K562 treated with DMSO at 1 percent for 24 hours (cell line): ENCODE data around the gene TPM2. TPM values are rescaled to one million over a fixed set of nuclear protein-coding genes. Genes with fewer than 3 reads are reported as not detected.

Source experiments
- total RNA-seq: library from RNA; unstranded; fragments of 300-600 nt; gene quantifications from 2 replicates; pipeline ENCODE4 v1.2.3, GENCODE V29; 2022; ENCODE audit warnings: low read depth; ENCODE audit not compliant: insufficient read depth

TPM2 gene
- total RNA-seq: 3.6 and 3.9 TPM in 2 replicates

GRCh38 chr9:35689542-35690293, at the start of gene TPM2:
TPM2 (minus strand) TSS chr9:35689925; CDS start chr9:35689817, 108 bp downstream.

GRCh38 chr9:35732185-35732799, 42.6 kb upstream of the TPM2 start, which contains the start of the genes CREB3 and TLN1:
CREB3 (plus strand) TSS chr9:35732666; CDS start chr9:35732773, 107 bp downstream.
TLN1 (minus strand) TSS chr9:35732195; CDS start chr9:35725694, 6,501 bp downstream.

GRCh38 chr9:35673132-35674024, 16.3 kb downstream of the TPM2 start, which contains the start of gene CA9:
CA9 (plus strand) TSS chr9:35673928; CDS start chr9:35673960, 32 bp downstream.

GRCh38 chr9:35664531-35665470, 24.9 kb downstream of the TPM2 start, which contains the start of gene ARHGEF39:
ARHGEF39 (minus strand) TSS chr9:35665195; CDS start chr9:35665169, 26 bp downstream.

GRCh38 chr9:35658137-35658967, 31.4 kb downstream of the TPM2 start, which contains the start of gene CCDC107:
CCDC107 (plus strand) TSS chr9:35658292; CDS start chr9:35658380, 88 bp downstream.

GRCh38 chr9:35657546-35658136, 32.1 kb downstream of the TPM2 start, which contains the start of gene RMRP:
RMRP (minus strand) TSS chr9:35658019.

GRCh38 chr9:35650341-35651158, 39.2 kb downstream of the TPM2 start, which contains the start of gene SIT1:
SIT1 (minus strand) TSS chr9:35650931; CDS start chr9:35650853, 78 bp downstream.

Other genes starting within 250 kb of the TPM2 start
- gene RUSC2, start 199.8 kb downstream of the TPM2 start, total RNA-seq: 8.8 and 9.0 TPM in 2 replicates
- gene TESK1, start 84.7 kb downstream of the TPM2 start, total RNA-seq: 20.9 and 22.7 TPM in 2 replicates
- 1.6 TPM in 1 of 2 replicates, not detected in the other for gene CD72, start 71.5 kb downstream of the TPM2 start, total RNA-seq
- gene SIT1, start 39.0 kb downstream of the TPM2 start, total RNA-seq: not detected in 2 replicates
- not detected in 2 replicates for gene RMRP, start 31.9 kb downstream of the TPM2 start, total RNA-seq
- gene CCDC107, start 31.6 kb downstream of the TPM2 start, total RNA-seq: 15.5 and 17.2 TPM in 2 replicates
- 13.1 and 14.4 TPM in 2 replicates for gene ARHGEF39, start 24.7 kb downstream of the TPM2 start, total RNA-seq
- gene CA9, start 16.0 kb downstream of the TPM2 start, total RNA-seq: 1.00 and 1.4 TPM in 2 replicates
- gene TLN1, start 42.3 kb upstream of the TPM2 start, total RNA-seq: 148 and 181 TPM in 2 replicates
- gene CREB3, start 42.7 kb upstream of the TPM2 start, total RNA-seq: 38.0 and 39.4 TPM in 2 replicates
- 54.5 and 57.4 TPM in 2 replicates for gene GBA2, start 59.3 kb upstream of the TPM2 start, total RNA-seq
- gene RGP1, start 59.4 kb upstream of the TPM2 start, total RNA-seq: 12.6 and 13.9 TPM in 2 replicates
- gene MSMP, start 64.4 kb upstream of the TPM2 start, total RNA-seq: not detected in 2 replicates
- gene NPR2, start 101.7 kb upstream of the TPM2 start, total RNA-seq: 3.9 TPM in 2 replicates
- gene SPAG8, start 122.3 kb upstream of the TPM2 start, total RNA-seq: not detected in 2 replicates
- 101 and 102 TPM in 2 replicates for gene HINT2, start 125.1 kb upstream of the TPM2 start, total RNA-seq
- gene FAM221B, start 138.8 kb upstream of the TPM2 start, total RNA-seq: not detected in 2 replicates
- 7.2 and 8.5 TPM in 2 replicates for gene TMEM8B, start 139.3 kb upstream of the TPM2 start, total RNA-seq
- gene OR13J1, start 180.5 kb upstream of the TPM2 start, total RNA-seq: not detected in 2 replicates
- gene HRCT1, start 216.3 kb upstream of the TPM2 start, total RNA-seq: not detected in 2 replicates
- gene SPAAR, start 219.6 kb upstream of the TPM2 start, total RNA-seq: not detected in 2 replicates